ENCODE results near the gene RPUSD3. TPM values are rescaled to one million over a fixed set of nuclear protein-coding genes. Genes with fewer than 3 reads are reported as not detected.

RPUSD3 gene
- total and polyA plus RNA-seq, 12 donors: 26.4 to 45.7 (median 30.1) TPM

DNA sequence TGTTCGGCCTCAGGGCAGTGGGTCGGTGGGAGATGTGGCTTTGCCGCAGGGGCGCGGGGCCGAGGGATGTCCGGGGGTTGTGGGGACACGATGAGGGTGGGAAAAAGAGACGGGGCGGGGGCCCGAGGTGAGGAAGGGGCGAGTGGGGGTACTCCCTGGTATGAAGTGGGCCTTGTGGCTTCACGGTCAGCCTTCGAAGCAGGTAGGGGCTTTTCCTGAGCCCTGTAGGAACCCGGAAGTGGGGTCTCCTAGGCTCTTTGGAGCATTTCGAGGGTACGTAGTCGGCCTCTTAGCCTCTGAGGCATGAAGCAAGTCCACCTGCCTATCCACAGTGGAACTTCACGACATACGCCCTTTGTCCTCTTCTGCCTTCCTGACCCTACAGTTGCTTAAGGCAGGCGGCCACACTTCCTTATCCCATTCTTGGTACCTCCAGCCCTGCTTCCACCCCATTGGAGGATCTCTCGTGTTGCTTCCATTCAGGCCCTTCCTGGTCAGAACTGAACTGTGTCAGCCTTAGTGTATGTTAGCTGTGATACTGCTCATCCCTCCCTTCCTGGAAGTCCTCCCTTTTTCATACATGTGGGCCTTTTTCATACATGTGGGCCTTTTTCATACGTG, 50.5 kb downstream of the RPUSD3 start:
- intact Hi-C loops (cut with DNase I): loop anchor here in 5 of 10 donors (2.0 to 5.0 kb wide), 5 partner anchors 41 to 141 kb away; partner anchors contain the start of genes BRPF1 (in 2 of the 5) and OGG1 (in 1 of the 5)
- ATAC-seq: peak in 7 of 8 donors; percentile 0 to 17 (median 4)
- no peaks in the 10 kb centered on the region for H3K9me3 ChIP-seq
- TF ChIP-seq, protein P1, sequence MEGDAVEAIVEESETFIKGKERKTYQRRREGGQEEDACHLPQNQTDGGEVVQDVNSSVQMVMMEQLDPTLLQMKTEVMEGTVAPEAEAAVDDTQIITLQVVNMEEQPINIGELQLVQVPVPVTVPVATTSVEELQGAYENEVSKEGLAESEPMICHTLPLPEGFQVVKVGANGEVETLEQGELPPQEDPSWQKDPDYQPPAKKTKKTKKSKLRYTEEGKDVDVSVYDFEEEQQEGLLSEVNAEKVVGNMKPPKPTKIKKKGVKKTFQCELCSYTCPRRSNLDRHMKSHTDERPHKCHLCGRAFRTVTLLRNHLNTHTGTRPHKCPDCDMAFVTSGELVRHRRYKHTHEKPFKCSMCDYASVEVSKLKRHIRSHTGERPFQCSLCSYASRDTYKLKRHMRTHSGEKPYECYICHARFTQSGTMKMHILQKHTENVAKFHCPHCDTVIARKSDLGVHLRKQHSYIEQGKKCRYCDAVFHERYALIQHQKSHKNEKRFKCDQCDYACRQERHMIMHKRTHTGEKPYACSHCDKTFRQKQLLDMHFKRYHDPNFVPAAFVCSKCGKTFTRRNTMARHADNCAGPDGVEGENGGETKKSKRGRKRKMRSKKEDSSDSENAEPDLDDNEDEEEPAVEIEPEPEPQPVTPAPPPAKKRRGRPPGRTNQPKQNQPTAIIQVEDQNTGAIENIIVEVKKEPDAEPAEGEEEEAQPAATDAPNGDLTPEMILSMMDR (IDR thresholded peaks at IDR 0.05): no peak
- H3K27ac ChIP-seq: peak overlapping the region; percentile 91 to 98 (median 97)
- H3K4me1 ChIP-seq: peaks cover 5 to 51% (median 35%) of the 10 kb centered on the region in 9 donors
- no peaks in the 10 kb centered on the region for H3K27me3 ChIP-seq
- WGBS, 2 donors: 1% methylated on average over 22 to 23 of the region's 23 CpGs
- peak overlapping the region; percentile 63 to 100 (median 80) for H3K4me3 ChIP-seq
- peaks cover 0 to 71% (median 14%) of the 10 kb centered on the region in 9 donors for H3K36me3 ChIP-seq
- DNase-seq: peak in 1 of 2 donors; percentile 20

DNA sequence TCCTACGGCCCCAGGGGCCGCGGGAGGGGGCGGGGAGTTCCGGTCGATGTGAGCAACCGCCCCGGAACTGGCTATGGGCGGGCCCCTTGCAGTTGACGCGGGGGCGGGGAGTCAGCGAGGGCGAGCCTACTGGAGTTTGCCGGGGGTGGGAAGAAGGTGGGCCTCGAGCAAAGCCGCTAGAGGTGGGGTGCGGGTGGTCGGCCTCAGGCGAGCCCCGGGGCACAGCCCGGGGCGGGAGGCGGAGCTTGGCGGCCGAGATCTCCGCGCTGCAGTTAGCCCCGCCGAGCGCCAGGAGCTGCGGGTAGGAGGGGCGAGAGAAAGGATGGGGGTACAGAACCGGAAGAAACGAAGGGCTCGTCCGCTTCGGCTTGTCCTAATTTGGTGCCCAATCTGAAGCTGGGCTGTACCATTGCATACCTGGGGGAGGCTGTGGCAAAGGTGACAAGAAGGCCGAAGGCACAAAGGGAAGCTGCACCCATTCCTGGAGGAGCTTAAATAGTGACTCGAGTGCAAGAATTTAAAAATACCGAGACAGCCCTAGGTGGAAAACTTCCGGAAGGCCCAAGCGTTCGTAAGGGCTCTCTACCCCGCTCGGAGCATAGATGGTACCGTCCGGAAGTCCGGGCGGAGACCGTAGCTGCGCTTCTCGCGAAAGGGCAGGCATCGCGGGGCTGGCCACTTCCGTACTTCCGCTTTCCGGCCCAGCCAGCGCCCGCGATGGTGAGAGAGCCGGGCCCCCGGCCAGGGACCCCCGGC, 51.2 kb downstream of the RPUSD3 start, which contains the start of the genes ARPC4 and TADA3:
Gene ARPC4 (plus strand): TSS at position 678 of the 756 bp plus-strand sequence. CDS start 40 bp downstream, at position 718.
Gene TADA3 (minus strand): TSS at position 69 of the 756 bp plus-strand sequence. CDS start 1,007 bp downstream, outside the sequence.
- ATAC-seq (peak; percentile 93 to 97 (median 94)), DNase-seq (peak; percentile 94)
- H3K4me3 ChIP-seq: peak within 1 kb of the TSS; percentile 63 to 100 (median 80)
- no peaks in the 10 kb centered on the region for H3K27me3 ChIP-seq
- no peaks in the 10 kb centered on the region for H3K9me3 ChIP-seq
- H3K36me3 ChIP-seq: peaks cover 0 to 70% (median 10%) of the 10 kb centered on the region in 9 donors
- peaks cover 5 to 51% (median 35%) of the 10 kb centered on the region in 9 donors for H3K4me1 ChIP-seq
- H3K27ac ChIP-seq: peak within 1 kb of the TSS; percentile 91 to 98 (median 97)
- TF ChIP-seq, protein P1 (IDR thresholded peaks at IDR 0.05): peak in 1 of 9 donors; percentile 20
- intact Hi-C loops (cut with DNase I): loop anchor here in 5 of 10 donors (2.0 to 5.0 kb wide), 5 partner anchors 40 to 140 kb away; partner anchors contain the start of genes BRPF1 (in 2 of the 5) and OGG1 (in 1 of the 5)
- WGBS, 2 donors: 0 to 1% methylated on average over 60 to 65 of the region's 65 CpGs

DNA sequence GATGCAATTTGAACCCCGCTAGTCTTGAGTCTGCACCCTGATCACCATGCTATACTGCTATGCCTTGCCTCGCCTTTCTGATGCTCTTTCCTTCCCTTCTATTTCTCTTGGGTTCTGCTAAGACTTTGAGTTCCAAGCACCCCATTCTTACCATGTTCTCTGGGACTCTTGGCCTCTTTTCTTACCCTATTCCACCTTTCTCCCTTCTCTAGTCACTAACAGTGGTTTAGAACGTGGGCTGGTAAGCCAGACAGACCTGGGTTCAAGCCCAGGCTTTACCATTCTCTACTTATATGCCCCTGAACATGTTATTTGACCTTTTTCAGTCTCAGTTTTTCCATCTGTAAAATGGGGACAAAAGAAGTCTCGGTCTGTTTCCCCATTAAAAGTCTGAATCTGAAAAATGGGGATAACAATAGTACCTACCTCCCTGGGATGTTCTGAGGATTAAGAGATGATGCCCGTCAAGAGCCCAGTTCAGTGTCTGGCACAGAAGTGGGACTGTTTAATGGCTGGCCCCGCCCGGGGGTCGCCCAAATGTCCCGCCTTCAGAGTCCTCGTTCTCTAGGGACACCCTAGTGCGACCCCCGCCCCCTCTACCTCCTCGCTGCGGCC, 51.9 kb downstream of the RPUSD3 start:
- 17 to 18% methylated on average over 14 of the region's 14 CpGs for WGBS, 2 donors
- H3K9me3 ChIP-seq: no peaks in the 10 kb centered on the region
- H3K36me3 ChIP-seq: peaks cover 0 to 70% (median 8%) of the 10 kb centered on the region in 9 donors
- peaks cover 5 to 51% (median 35%) of the 10 kb centered on the region in 9 donors for H3K4me1 ChIP-seq
- DNase-seq (no peak), ATAC-seq (no peak)
- TF ChIP-seq, protein P1 (IDR thresholded peaks at IDR 0.05): no peak
- intact Hi-C loops (cut with DNase I): loop anchor here in 5 of 10 donors (2.0 to 5.0 kb wide), 5 partner anchors 40 to 140 kb away; partner anchors contain the start of genes BRPF1 (in 2 of the 5) and OGG1 (in 1 of the 5)
- peak overlapping the region; percentile 91 to 98 (median 97) for H3K27ac ChIP-seq
- H3K4me3 ChIP-seq: peak overlapping the region; percentile 63 to 100 (median 80)
- H3K27me3 ChIP-seq: no peaks in the 10 kb centered on the region
